Measurements from ENCODE around the gene KHDRBS2.

KHDRBS2 gene

DNA sequence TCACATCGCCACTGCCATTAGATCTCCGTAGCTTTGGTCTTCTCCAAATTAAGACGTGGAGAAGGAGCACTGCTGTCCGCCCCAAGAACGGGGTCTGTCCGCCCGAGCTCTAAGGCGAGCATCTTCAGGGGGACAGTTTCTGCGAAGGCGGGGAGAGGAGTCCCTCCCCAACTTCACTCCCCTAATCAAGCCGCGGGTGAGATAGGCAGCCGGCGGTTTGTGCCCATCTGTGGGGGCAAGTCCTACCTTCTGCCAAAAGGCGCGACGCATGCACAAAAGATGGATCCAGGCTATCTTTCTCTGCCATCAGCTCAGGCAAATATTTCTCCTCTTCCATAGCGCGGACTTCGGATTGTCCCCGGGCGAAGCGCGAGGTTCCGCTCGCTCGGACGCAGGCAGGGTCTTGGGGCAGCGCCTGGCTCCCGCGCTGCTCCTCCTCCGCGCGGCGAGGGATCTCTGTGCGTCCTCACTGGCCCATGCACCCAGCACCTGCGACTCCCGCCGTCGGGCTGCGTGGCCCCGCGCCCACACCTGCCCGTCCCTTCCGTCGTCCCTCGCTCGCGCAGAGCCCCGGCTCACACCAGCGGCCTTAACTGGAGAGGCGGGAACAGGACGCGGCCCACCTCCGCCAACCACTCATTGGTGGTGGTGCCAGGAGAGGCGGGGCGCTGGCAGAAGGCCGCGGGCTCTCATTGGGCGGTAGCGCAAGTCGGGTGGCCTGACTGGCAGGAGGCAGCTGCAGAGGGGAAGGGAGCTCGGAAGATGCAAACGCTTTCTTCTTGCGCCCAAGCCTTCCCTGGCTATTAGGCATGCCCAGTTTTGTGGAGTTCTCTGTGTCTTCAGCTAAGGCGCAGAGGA, at the start of gene KHDRBS2:
Gene KHDRBS2 (minus strand): TSS at position 614 of the 858 bp plus-strand sequence.
- no peak for DNase-seq (ENCODE audit: low read depth)
- no peak within 1 kb of the TSS for H3K4me3 ChIP-seq (ENCODE audit: low read length)
- no peak for TF ChIP-seq CTCF (conservative IDR thresholded peaks at IDR 0.05; ENCODE audit: low read length)

GRCh38 chr6:62328607-62329006, 42.6 kb upstream of the KHDRBS2 start:
- no peak for DNase-seq (ENCODE audit: low read depth)

GRCh38 chr6:62324834-62325233, 38.8 kb upstream of the KHDRBS2 start:
- no peak for TF ChIP-seq CTCF (conservative IDR thresholded peaks at IDR 0.05; ENCODE audit: low read length)
- DNase-seq (ENCODE audit: low read depth) = no peak
- no peak overlapping the region for H3K4me3 ChIP-seq (ENCODE audit: low read length)

More at GRCh38 chr6:62328607-62329006, 42.6 kb upstream of the KHDRBS2 start:
- H3K4me3 ChIP-seq (ENCODE audit: low read length) = no peak overlapping the region
- no peak for TF ChIP-seq CTCF (conservative IDR thresholded peaks at IDR 0.05; ENCODE audit: low read length)

DNA sequence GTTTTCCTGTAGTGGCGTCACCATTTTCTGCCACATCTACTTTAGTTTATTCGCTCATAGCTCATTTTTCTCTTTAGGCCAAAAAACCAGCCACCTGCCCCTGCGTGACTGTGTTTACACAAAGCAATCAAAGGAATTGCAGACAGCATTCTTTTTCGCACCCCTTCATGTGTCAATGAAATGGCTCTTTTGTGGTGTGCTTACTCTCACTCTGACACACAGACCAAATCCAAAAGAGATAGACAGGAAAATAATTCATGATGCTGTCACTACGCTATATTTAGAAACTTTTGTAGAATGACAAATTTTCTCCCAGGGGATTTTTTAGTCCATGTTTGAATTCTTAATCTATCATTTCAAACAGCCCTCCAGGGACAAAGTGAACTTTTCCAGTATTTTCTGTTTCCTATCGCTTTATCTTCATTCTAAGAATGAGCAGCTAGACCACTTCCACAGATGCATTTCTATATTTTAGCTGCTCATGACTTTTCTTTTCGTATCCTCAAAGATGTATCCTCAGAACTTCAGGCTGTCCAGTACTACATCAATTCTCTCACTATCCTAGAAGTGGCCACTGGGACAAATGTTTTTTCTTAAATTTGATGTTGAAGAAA, 37.9 kb upstream of the KHDRBS2 start:
- H3K4me3 ChIP-seq (ENCODE audit: low read length) = no peak overlapping the region
- no peak for TF ChIP-seq CTCF (conservative IDR thresholded peaks at IDR 0.05; ENCODE audit: low read length)
- no peak for DNase-seq (ENCODE audit: low read depth)

- no peak for DNase-seq (ENCODE audit: low read depth)
- no peak for TF ChIP-seq CTCF (conservative IDR thresholded peaks at IDR 0.05; ENCODE audit: low read length)
- no peak overlapping the region for H3K4me3 ChIP-seq (ENCODE audit: low read length)
Measured at GRCh38 chr6:62298745-62299392, 12.8 kb upstream of the KHDRBS2 start.

DNA sequence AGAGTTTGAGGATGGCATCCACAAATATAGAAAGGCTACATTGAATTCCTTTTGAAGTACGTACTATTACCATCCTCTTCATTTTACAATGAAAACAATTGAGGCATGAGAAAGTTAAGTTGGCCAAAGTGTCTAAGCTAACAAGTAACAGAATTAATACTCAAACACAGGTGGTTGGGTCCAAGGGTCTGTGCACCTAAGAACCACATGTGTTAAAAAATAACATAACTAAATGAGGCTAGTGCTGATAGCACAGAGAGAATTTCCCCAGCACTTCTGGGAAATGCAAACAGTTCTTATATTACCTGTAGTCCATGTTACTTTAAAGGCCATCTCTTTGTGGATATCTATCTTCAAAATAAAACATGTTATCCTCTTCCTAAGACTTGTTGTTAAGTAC, 10.5 kb upstream of the KHDRBS2 start:
- DNase-seq (ENCODE audit: low read depth) = no peak
- H3K4me3 ChIP-seq (ENCODE audit: low read length) = no peak overlapping the region
- no peak for TF ChIP-seq CTCF (conservative IDR thresholded peaks at IDR 0.05; ENCODE audit: low read length)

Data from AG10803 (cell line).